Mesenchymal stem cell (in vitro differentiated cells and primary cell): ENCODE results near the gene CGB1.

Experiments used
- DNase-seq: peaks from one replicate; pipeline ENCODE4 v3.0.0-alpha.2; 2013
- H2AFZ ChIP-seq: one replicate; pipeline ENCODE4 v1.6.1; 2013; ENCODE audit warnings: low read depth, mild to moderate bottlenecking, control low read depth, inconsistent platforms, low read length, moderate library complexity
- H2AK5ac ChIP-seq: 2 replicates; pipeline ENCODE4 v1.6.1; 2013; ENCODE audit warnings: low read length, moderate library complexity, mild to moderate bottlenecking, inconsistent platforms; ENCODE audit not compliant: severe bottlenecking
- H2BK120ac ChIP-seq: one replicate; pipeline ENCODE4 v1.6.1; 2013; ENCODE audit warnings: low read depth, mild to moderate bottlenecking, inconsistent platforms, low read length, moderate library complexity
- H2BK12ac ChIP-seq, 2 experiments: one replicate each; pipeline ENCODE4 v1.6.1; 2013; ENCODE audit warnings: inconsistent platforms in 2 of 2, low read length in 2 of 2, mild to moderate bottlenecking in 2 of 2, moderate library complexity in 2 of 2, control low read depth in 1 of 2
- H2BK15ac ChIP-seq: one replicate; pipeline ENCODE4 v1.6.1; 2013; ENCODE audit warnings: mild to moderate bottlenecking, low read depth, inconsistent platforms; ENCODE audit not compliant: poor library complexity, severe bottlenecking
- H2BK5ac ChIP-seq: 2 replicates; pipeline ENCODE4 v1.6.1; 2013; ENCODE audit warnings: low read depth, mild to moderate bottlenecking, low read length, control low read depth, inconsistent platforms; ENCODE audit not compliant: poor library complexity, severe bottlenecking
- H3K14ac ChIP-seq, 2 experiments: one replicate each; pipeline ENCODE4 v1.6.1; 2013; ENCODE audit warnings: inconsistent platforms in 2 of 2, low read length in 2 of 2, control low read depth in 1 of 2, mild to moderate bottlenecking in 1 of 2, moderate library complexity in 1 of 2
- H3K18ac ChIP-seq, 2 experiments: one replicate each; pipeline ENCODE4 v1.6.1; 2013; ENCODE audit warnings: inconsistent platforms in 2 of 2, low read length in 2 of 2, control low read depth in 1 of 2, low read depth in 1 of 2, mild to moderate bottlenecking in 1 of 2
- H3K23ac ChIP-seq, 2 experiments: one replicate each; pipeline ENCODE4 v1.6.1; 2013; ENCODE audit warnings: inconsistent platforms in 2 of 2, low read length in 2 of 2, mild to moderate bottlenecking in 2 of 2, moderate library complexity in 2 of 2, control low read depth in 1 of 2
- H3K27ac ChIP-seq: 2 replicates; pipeline ENCODE4 v1.5.1; 2013; ENCODE audit warnings: mild to moderate bottlenecking, moderate library complexity, low read length, control low read depth, inconsistent platforms; ENCODE audit not compliant: poor library complexity, severe bottlenecking
- H3K27me3 ChIP-seq, 2 experiments: 2 replicates each; pipeline versions ENCODE4 v1.6.1 to v1.7.0; 2013; ENCODE audit warnings: low read length in 2 of 2, mild to moderate bottlenecking in 2 of 2, moderate library complexity in 2 of 2, control low read depth in 1 of 2, inconsistent platforms in 1 of 2; ENCODE audit not compliant: control insufficient read depth in 1 of 2, insufficient read depth in 1 of 2
- H3K36me3 ChIP-seq, 2 experiments: 2 replicates each; pipeline versions ENCODE4 v1.6.1 to v1.7.0; 2013; ENCODE audit warnings: low read length in 2 of 2, control low read depth in 1 of 2, inconsistent platforms in 1 of 2, low read depth in 1 of 2, mild to moderate bottlenecking in 1 of 2; ENCODE audit not compliant: insufficient read depth in 2 of 2, control insufficient read depth in 1 of 2
- H3K4ac ChIP-seq, 2 experiments: one replicate each; pipeline ENCODE4 v1.6.1; 2013; ENCODE audit warnings: inconsistent platforms in 2 of 2, low read length in 2 of 2, mild to moderate bottlenecking in 2 of 2, moderate library complexity in 2 of 2, control low read depth in 1 of 2, low read depth in 1 of 2
- H3K4me1 ChIP-seq: 2 replicates; pipeline ENCODE4 v1.6.1; 2013; ENCODE audit warnings: low read depth, low read length, control low read depth; ENCODE audit not compliant: control insufficient read depth, insufficient read depth
- H3K4me2 ChIP-seq: 2 replicates; pipeline ENCODE4 v1.6.1; 2013; ENCODE audit warnings: low read length, mild to moderate bottlenecking, inconsistent platforms; ENCODE audit not compliant: poor library complexity, severe bottlenecking
- H3K4me3 ChIP-seq, 2 experiments: 2 replicates each; pipeline versions ENCODE4 v1.5.1 to v1.7.0; 2013; ENCODE audit warnings: low read length in 2 of 2, mild to moderate bottlenecking in 2 of 2, control low read depth in 1 of 2, low read depth in 1 of 2; ENCODE audit not compliant: insufficient read depth in 1 of 2
- H3K79me1 ChIP-seq: replicated peaks from 2 replicates; pipeline ENCODE4 v1.6.1; 2013; ENCODE audit warnings: mild to moderate bottlenecking, control low read depth, low read length, inconsistent platforms; ENCODE audit not compliant: poor library complexity, severe bottlenecking
- H3K9ac ChIP-seq: 2 replicates; pipeline ENCODE4 v1.7.0; 2013; ENCODE audit warnings: mild to moderate bottlenecking, low read length, moderate library complexity
- H3K9me3 ChIP-seq: 2 replicates; pipeline ENCODE4 v1.7.0; 2013; ENCODE audit warnings: mild to moderate bottlenecking, low read length; ENCODE audit not compliant: control insufficient read depth
- H4K8ac ChIP-seq: one replicate; pipeline ENCODE4 v1.6.1; 2013; ENCODE audit warnings: inconsistent platforms, mild to moderate bottlenecking, low read length, moderate library complexity
- H4K91ac ChIP-seq: one replicate; pipeline ENCODE4 v1.6.1; 2013; ENCODE audit warnings: mild to moderate bottlenecking, low read length, inconsistent platforms
- WGBS: methylation state at CpG from one replicate; pipeline ENCODE4 v1.1.7; 2013; ENCODE audit warnings: mixed read lengths; 5-methylcytosine and 5-hydroxymethylcytosine counted together

CGB1 gene

DNA sequence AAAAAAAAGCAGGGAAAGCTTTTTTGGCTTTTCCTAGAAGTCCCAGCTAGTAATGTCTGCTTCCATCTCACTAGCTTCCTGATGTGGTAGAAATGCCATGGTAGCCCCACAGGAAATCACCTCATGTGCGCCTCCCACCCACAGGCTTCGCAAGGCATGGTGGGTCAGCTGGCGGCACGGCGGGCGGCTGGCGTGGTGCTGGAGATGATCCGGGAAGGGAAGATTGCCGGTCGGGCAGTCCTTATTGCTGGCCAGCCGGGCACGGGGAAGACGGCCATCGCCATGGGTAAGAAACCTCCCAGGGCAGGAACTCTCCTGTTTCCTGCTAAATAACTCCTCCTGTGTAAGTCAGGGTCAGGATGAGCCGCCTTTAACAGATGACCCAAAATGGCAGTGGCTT lies 32.6 kb downstream of the CGB1 start:
- no peak overlapping the region for H3K4me3 ChIP-seq
- H3K27me3 ChIP-seq = no peaks in the 10 kb centered on the region
- no peak overlapping the region for H2AFZ ChIP-seq
- H3K4ac ChIP-seq = no peak overlapping the region
- WGBS = 99% methylated on average over 15 of the region's 15 CpGs
- DNase-seq = no peak
- no peaks in the 10 kb centered on the region for H3K9me3 ChIP-seq
- no peak overlapping the region for H2BK15ac ChIP-seq
- H2AK5ac ChIP-seq = no peak overlapping the region
- H3K14ac ChIP-seq = no peak overlapping the region
- H3K4me1 ChIP-seq = no peaks in the 10 kb centered on the region
- H4K8ac ChIP-seq = no peak overlapping the region
- H2BK120ac ChIP-seq = no peak overlapping the region
- no peak overlapping the region for H3K4me2 ChIP-seq
- H3K79me1 ChIP-seq = peaks cover 22% of the 10 kb centered on the region
- H2BK5ac ChIP-seq = no peak overlapping the region
- H3K36me3 ChIP-seq = peaks cover 43 to 52% of the 10 kb centered on the region in 2 experiments
- no peak overlapping the region for H2BK12ac ChIP-seq
- H4K91ac ChIP-seq = no peak overlapping the region
- no peak overlapping the region for H3K9ac ChIP-seq
- no peak overlapping the region for H3K18ac ChIP-seq
- H3K27ac ChIP-seq = no peak overlapping the region
- no peak overlapping the region for H3K23ac ChIP-seq

DNA sequence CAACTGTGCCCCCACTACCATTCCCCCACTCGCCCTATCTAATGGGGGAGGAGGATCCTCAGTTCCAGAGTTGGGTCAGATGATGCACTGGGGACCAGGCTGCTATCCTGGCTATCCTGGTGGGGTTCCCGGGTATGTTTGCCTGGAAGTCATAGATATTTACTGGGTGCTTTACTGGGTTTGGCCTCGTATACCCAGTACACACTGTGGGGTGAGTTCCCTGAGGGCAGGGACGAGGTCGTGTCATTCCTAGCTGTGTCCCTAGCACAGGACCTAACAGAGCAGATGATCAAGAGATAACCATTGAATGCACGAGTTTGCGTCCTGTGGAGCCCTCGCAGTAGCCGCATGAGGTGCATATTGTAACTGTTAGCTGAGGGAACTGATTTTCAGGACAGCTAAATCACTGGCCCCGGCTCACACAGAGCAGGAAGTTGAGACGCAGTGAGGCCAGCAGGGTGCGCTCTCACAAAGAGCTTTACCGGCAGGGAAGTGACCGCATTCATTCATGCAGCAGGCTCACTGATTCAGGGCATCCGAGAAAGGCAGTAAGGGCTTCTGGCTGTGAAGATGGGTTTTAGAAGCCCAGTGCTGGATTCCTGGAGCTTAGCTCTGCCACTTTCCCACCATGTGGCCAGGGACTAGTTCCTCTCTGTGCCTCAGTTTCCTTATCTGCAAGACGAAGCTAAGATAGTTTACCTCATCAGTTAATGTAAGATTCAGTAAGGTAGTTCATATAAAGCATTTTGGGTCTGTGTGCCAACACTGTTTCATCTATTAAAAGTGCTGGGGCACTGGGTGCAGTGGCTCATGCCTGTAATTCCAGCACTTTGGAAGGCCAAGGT lies 37.0 kb downstream of the CGB1 start:
- H3K27ac ChIP-seq = no peak overlapping the region
- no peaks in the 10 kb centered on the region for H3K9me3 ChIP-seq
- no peak overlapping the region for H2BK15ac ChIP-seq
- H3K4me2 ChIP-seq = no peak overlapping the region
- H4K8ac ChIP-seq = peak overlapping the region; percentile 58
- H3K23ac ChIP-seq = no peak overlapping the region
- WGBS = 58% methylated on average over 16 of the region's 16 CpGs
- H3K36me3 ChIP-seq = peaks cover 21 to 23% of the 10 kb centered on the region in 2 experiments
- no peak overlapping the region for H2BK5ac ChIP-seq
- DNase-seq = peak; percentile 76
- peaks cover 11% of the 10 kb centered on the region for H3K4me1 ChIP-seq
- no peaks in the 10 kb centered on the region for H3K27me3 ChIP-seq
- no peak overlapping the region for H3K4ac ChIP-seq
- H3K14ac ChIP-seq = no peak overlapping the region
- no peak overlapping the region for H2AFZ ChIP-seq
- no peak overlapping the region for H4K91ac ChIP-seq
- no peak overlapping the region for H2AK5ac ChIP-seq
- H3K18ac ChIP-seq = peak overlapping the region in 1 of 2 experiments; percentile 46
- H3K9ac ChIP-seq = peak overlapping the region; percentile 26
- peak overlapping the region in 1 of 2 experiments; percentile 45 for H2BK12ac ChIP-seq
- peaks cover 23% of the 10 kb centered on the region for H3K79me1 ChIP-seq
- no peak overlapping the region for H3K4me3 ChIP-seq
- H2BK120ac ChIP-seq = no peak overlapping the region

DNA sequence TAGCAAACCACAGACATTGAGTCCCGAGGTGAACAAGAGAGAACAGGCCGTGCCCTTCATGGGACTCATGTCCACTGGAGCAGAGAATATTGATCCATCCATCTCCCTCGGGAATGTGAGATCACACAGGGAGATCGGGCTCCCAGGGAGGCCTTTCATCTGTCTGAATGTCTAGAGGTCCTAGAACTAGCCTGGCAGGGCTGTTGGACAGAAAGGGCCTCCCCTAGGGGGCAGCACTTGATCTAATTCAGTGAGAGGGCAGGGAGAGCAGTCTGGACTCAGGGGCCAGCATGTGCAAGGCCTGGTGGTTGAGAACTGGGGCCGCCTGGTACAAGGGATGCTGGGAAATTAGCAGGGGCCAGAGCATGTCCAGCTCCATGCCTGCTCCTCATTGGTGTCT lies 38.7 kb downstream of the CGB1 start:
- Histone ChIP-seq H2AK5ac (no peak overlapping the region), H3K9me3 (no peaks in the 10 kb centered on the region), H3K4ac (peak overlapping the region in 1 of 2 experiments; percentile 27), H3K4me3 (no peak overlapping the region), H3K23ac (no peak overlapping the region), H4K8ac (no peak overlapping the region), H2AFZ (no peak overlapping the region), H3K4me2 (no peak overlapping the region), H3K9ac (no peak overlapping the region), H3K79me1 (peaks cover 22% of the 10 kb centered on the region), H3K27ac (peak overlapping the region; percentile 34), H3K18ac (no peak overlapping the region), H3K14ac (no peak overlapping the region), H3K27me3 (no peaks in the 10 kb centered on the region), H4K91ac (no peak overlapping the region), H2BK5ac (no peak overlapping the region), H3K4me1 (peaks cover 16% of the 10 kb centered on the region), H2BK12ac (no peak overlapping the region), H2BK120ac (no peak overlapping the region), H3K36me3 (peaks cover 6% of the 10 kb centered on the region in 2 experiments), H2BK15ac (no peak overlapping the region)
- DNase-seq = peak; percentile 70
- WGBS = 86% methylated on average over 5 of the region's 5 CpGs

DNA sequence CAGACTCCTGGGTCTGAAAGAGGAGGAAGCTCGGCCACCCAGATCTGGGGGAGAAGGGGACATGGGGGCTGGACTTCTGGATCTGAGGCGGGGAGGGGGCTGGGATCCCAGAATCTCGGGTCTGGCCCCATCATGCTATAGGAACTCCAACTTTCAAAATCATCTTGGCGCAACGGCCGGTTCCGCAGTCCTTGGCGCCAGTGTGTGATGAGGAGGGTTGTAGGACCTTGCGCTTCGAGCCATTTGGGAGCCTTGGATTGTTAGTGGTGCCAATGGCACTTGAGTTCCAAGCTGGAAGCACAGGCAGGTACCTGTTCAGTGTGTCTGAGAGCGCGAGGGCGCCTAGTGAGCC lies 42.7 kb downstream of the CGB1 start:
- Histone ChIP-seq H3K9me3 (no peaks in the 10 kb centered on the region), H4K8ac (peak overlapping the region; percentile 38), H3K23ac (peak overlapping the region in 1 of 2 experiments; percentile 35), H3K36me3 (peaks cover 11 to 26% of the 10 kb centered on the region in 2 experiments), H2BK5ac (no peak overlapping the region), H2AFZ (no peak overlapping the region), H2AK5ac (peak overlapping the region; percentile 13), H3K4me2 (peak overlapping the region; percentile 90), H2BK12ac (peak overlapping the region in 1 of 2 experiments; percentile 10), H3K27ac (peak overlapping the region; percentile 35), H3K4ac (peak overlapping the region in 1 of 2 experiments; percentile 55), H3K14ac (no peak overlapping the region), H2BK120ac (no peak overlapping the region), H2BK15ac (no peak overlapping the region), H3K4me1 (peaks cover 31% of the 10 kb centered on the region), H3K9ac (peak overlapping the region; percentile 97), H3K4me3 (peak overlapping the region; percentile 70 to 97), H3K18ac (no peak overlapping the region), H3K79me1 (peaks cover 20% of the 10 kb centered on the region), H3K27me3 (no peaks in the 10 kb centered on the region), H4K91ac (no peak overlapping the region)
- 5% methylated on average over 11 of the region's 13 CpGs for WGBS
- no peak for DNase-seq
